ENCODE data around the gene LRIT2.

Gene LRIT2

DNA sequence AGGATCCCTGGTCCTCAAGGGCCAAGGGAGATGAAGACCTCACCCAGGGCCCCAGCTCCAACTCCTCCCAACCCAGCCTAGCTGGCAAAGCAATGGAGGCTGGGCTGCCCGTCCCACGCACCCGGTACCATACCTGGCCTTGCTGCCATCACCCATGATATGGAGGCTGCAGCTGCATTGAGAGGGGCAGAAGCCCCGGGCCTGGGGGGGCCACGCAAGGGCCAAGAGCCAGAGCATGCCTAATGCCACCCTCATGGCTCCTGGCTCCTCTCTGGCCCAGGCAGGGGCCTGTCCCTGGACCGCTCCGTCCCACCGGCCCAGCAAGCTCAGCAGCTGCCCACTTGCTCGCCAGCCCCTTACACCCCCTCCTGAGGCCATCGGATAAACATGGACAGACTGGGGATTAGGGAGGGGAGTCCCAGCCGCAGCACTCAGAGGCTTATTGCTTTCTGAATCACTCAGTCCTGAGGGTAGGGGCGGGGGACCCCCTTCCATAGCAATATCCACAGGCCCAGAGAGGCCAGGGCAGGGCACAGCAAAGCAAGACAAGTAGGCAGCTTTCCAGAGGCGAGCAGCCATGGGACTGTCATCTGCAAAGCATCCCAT is 15.9 kb upstream of the LRIT2 start, which contains the start of gene LRIT1:
LRIT1 (minus strand) TSS at position 362 of the 606 bp plus-strand sequence; CDS start at position 255, 107 bp downstream.
- TF ChIP-seq, protein P1, sequence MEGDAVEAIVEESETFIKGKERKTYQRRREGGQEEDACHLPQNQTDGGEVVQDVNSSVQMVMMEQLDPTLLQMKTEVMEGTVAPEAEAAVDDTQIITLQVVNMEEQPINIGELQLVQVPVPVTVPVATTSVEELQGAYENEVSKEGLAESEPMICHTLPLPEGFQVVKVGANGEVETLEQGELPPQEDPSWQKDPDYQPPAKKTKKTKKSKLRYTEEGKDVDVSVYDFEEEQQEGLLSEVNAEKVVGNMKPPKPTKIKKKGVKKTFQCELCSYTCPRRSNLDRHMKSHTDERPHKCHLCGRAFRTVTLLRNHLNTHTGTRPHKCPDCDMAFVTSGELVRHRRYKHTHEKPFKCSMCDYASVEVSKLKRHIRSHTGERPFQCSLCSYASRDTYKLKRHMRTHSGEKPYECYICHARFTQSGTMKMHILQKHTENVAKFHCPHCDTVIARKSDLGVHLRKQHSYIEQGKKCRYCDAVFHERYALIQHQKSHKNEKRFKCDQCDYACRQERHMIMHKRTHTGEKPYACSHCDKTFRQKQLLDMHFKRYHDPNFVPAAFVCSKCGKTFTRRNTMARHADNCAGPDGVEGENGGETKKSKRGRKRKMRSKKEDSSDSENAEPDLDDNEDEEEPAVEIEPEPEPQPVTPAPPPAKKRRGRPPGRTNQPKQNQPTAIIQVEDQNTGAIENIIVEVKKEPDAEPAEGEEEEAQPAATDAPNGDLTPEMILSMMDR (IDR thresholded peaks at IDR 0.05; ENCODE audit: control insufficient read depth, extremely low read depth, insufficient read depth), result no peak
- no peak within 1 kb of the TSS for H3K4me3 ChIP-seq (ENCODE audit: low read depth, low read length)
- DNase-seq (ENCODE audit: low read depth), result no peak

DNA sequence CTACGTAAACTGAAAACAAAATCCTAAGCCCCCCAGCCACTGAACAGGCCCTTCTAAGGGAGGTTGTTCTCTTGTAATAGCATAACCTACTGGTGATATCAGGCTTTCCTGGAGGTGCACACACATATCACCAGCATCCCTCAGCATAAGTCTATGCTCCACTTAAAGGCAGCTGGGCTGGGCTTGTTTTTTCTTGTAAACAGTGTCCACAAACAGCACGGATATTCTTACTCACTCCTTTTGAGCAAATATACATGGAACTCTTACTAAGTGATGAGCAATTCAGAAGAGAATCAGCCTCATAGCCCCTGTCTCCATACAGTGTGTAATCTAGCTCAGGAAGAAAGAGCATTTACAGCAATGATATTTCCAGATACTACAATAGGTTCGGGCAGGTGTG is 13.6 kb upstream of the LRIT2 start:
- DNase-seq (ENCODE audit: low read depth), result no peak
- TF ChIP-seq, protein P1 (IDR thresholded peaks at IDR 0.05; ENCODE audit: control insufficient read depth, extremely low read depth, insufficient read depth), result no peak
- H3K4me3 ChIP-seq (ENCODE audit: low read depth, low read length), result no peak overlapping the region

DNA sequence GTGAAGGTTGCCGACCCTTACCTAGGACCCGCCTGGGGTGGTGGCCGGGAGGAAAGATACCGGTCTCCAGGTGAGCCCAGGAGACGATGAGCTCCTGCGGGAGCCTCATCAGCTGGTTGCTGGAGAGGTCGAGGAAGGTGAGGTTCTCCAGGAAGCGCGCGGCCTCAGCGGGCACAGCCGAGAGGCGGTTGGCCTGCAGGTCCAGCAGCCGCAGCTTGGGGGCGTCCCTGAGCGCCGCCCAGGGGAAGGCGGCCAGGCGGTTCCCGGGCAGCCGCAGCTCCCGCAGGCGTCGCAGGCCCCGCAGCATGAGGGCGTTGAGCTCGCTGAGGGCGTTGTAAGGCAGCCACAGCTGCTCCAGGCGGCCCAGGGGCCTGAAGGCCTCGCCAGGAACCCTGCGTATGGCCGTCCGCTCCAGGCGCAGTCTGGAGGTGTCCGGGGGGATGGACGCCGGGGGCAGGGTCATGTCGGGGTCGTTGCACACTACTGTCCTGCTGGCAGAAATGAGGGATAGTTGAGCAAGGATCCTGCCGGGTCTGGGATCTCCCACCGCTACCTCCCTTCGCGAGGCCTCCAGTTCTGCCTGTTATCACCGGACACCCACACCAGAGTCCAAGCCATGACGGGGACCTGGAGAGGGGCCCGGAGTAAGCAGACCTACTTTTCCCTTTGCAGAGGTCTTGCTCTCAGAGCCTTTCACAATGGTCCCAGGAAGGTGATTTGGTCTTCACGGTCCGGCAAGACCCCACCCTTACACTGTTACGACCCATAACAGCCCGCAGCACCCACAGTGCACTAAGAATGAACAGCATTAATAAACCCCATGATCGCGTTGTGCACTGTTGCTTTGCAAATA is 12.1 kb upstream of the LRIT2 start:
- TF ChIP-seq, protein P1 (IDR thresholded peaks at IDR 0.05; ENCODE audit: control insufficient read depth, extremely low read depth, insufficient read depth), result no peak
- H3K4me3 ChIP-seq (ENCODE audit: low read depth, low read length), result no peak overlapping the region
- DNase-seq (ENCODE audit: low read depth), result no peak

DNA sequence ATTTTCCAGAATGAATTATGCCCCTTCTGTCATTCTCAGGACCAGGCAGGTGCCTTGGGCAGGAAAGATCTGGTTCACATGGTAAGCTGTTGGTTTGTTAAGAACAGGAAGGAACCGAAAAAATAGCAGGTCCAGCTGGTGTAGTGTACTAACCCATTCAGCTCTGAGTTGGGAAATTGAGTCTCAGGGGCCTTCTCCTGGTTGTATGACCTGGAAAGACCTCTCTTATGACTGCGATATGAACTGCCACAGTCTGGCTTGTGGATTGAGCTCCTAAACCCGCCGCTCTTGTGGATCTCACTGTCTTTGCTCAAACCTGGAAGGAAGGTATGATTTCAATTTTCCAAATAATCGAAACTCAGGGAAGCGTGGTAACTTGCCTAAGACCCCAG is 11.5 kb upstream of the LRIT2 start:
- TF ChIP-seq, protein P1 (IDR thresholded peaks at IDR 0.05; ENCODE audit: control insufficient read depth, extremely low read depth, insufficient read depth), result no peak
- no peak overlapping the region for H3K4me3 ChIP-seq (ENCODE audit: low read depth, low read length)
- DNase-seq (ENCODE audit: low read depth), result no peak

DNA sequence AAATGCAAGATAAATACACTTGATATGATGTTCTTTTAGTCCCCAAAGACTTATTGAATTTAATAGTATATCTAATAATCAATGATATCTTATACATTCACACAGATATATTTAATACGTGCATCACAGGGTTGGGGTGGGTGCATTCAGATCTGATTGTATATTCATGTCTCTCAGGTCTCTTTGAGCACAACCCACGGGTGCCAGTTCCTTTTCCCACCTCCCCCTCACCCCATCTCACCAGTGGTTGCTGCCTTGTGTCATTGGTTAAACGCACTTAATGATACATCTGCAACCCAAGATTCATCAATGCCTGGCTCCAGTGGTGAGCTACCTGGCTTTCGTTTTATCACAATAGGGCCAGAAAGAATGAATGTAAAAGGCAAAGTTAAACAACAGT is 9.8 kb upstream of the LRIT2 start:
- H3K4me3 ChIP-seq (ENCODE audit: low read depth, low read length), result no peak overlapping the region
- no peak for DNase-seq (ENCODE audit: low read depth)
- TF ChIP-seq, protein P1 (IDR thresholded peaks at IDR 0.05; ENCODE audit: control insufficient read depth, extremely low read depth, insufficient read depth), result no peak

- TF ChIP-seq, protein P1 (IDR thresholded peaks at IDR 0.05; ENCODE audit: control insufficient read depth, extremely low read depth, insufficient read depth), result no peak
- DNase-seq (ENCODE audit: low read depth), result no peak
- no peak overlapping the region for H3K4me3 ChIP-seq (ENCODE audit: low read depth, low read length)
Measured at GRCh38 chr10:84234479-84234878, 9.1 kb upstream of the LRIT2 start.
